Measurements from ENCODE around the gene PXMP4. TPM values are rescaled to one million over a fixed set of nuclear protein-coding genes. Genes with fewer than 3 reads are reported as not detected.

Gene PXMP4
- total and polyA plus RNA-seq, 9 of the 15 experiments (the other 6 are each of a cell fraction or from before 2014, with no cell fraction given): 4.8 to 29.1 (median 6.8) TPM

GRCh38 chr20:33731693-33732165 lies 11.6 kb upstream of the PXMP4 start, which contains the start of gene ZNF341 (continued):
- TF ChIP-seq ZNF592 (IDR thresholded peaks at IDR 0.05) (no peak; the same call in 1 of the 2 replicates), CGGBP1 (CRISPR knock-in tag; IDR thresholded peaks at IDR 0.05) (peak; percentile 29; the same call in 1 of the 2 replicates), HDAC1 (IDR thresholded peaks at IDR 0.05) (0 out of 4 replicates have a peak, but pooled peaks of 1 of the 2 experiments have one; percentile 30), XRCC5 (IDR thresholded peaks at IDR 0.05; ENCODE audit: low read depth, low read length) (peak; percentile 95), ZNF134 (CRISPR knock-in tag; conservative IDR thresholded peaks at IDR 0.05) (0 out of 2 replicates have a peak, but pooled peaks have one; percentile 7), TAF1 (IDR thresholded peaks at IDR 0.05; ENCODE audit: control insufficient read depth, extremely low read depth, insufficient read depth, low read length, severe bottlenecking) (peak; percentile 55), YY1 (IDR thresholded peaks at IDR 0.05; ENCODE audit: borderline replicate concordance in 1 of 3, control insufficient read depth in 1 of 3, extremely low read depth in 1 of 3, insufficient read depth in 3 of 3, insufficient read length in 1 of 3, insufficient replicate concordance in 2 of 3, low read depth in 1 of 3, low read length in 2 of 3) (peak; percentile 75 to 94 (median 94)), TBP (optimal IDR thresholded peaks at IDR 0.05; ENCODE audit: low read depth, low read length) (peak; percentile 30), SAFB (IDR thresholded peaks at IDR 0.05; ENCODE audit: borderline replicate concordance, low read depth, low read length) (peak; percentile 80), GATA2 (CRISPR knock-in tag; IDR thresholded peaks at IDR 0.05) (no peak), ZNF778 (CRISPR knock-in tag; IDR thresholded peaks at IDR 0.05) (no peak), KLF1 (tag; IDR thresholded peaks at IDR 0.05) (no peak), RB1 (IDR thresholded peaks at IDR 0.05; ENCODE audit: low read depth) (peak; percentile 99), ERF (CRISPR knock-in tag; IDR thresholded peaks at IDR 0.05) (no peak), HDAC2 (IDR thresholded peaks at IDR 0.05) (peak; percentile 52; the same call in 1 of the 2 replicates), CTBP1 (IDR thresholded peaks at IDR 0.05; ENCODE audit: borderline replicate concordance) (peak; percentile 67)
- TF ChIP-seq, protein P1, sequence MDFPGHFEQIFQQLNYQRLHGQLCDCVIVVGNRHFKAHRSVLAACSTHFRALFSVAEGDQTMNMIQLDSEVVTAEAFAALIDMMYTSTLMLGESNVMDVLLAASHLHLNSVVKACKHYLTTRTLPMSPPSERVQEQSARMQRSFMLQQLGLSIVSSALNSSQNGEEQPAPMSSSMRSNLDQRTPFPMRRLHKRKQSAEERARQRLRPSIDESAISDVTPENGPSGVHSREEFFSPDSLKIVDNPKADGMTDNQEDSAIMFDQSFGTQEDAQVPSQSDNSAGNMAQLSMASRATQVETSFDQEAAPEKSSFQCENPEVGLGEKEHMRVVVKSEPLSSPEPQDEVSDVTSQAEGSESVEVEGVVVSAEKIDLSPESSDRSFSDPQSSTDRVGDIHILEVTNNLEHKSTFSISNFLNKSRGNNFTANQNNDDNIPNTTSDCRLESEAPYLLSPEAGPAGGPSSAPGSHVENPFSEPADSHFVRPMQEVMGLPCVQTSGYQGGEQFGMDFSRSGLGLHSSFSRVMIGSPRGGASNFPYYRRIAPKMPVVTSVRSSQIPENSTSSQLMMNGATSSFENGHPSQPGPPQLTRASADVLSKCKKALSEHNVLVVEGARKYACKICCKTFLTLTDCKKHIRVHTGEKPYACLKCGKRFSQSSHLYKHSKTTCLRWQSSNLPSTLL (IDR thresholded peaks at IDR 0.05): 0 out of 2 replicates have a peak, but pooled peaks have one; percentile 11
- TF ChIP-seq, protein P2, sequence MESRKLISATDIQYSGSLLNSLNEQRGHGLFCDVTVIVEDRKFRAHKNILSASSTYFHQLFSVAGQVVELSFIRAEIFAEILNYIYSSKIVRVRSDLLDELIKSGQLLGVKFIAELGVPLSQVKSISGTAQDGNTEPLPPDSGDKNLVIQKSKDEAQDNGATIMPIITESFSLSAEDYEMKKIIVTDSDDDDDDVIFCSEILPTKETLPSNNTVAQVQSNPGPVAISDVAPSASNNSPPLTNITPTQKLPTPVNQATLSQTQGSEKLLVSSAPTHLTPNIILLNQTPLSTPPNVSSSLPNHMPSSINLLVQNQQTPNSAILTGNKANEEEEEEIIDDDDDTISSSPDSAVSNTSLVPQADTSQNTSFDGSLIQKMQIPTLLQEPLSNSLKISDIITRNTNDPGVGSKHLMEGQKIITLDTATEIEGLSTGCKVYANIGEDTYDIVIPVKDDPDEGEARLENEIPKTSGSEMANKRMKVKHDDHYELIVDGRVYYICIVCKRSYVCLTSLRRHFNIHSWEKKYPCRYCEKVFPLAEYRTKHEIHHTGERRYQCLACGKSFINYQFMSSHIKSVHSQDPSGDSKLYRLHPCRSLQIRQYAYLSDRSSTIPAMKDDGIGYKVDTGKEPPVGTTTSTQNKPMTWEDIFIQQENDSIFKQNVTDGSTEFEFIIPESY (CRISPR knock-in tag; IDR thresholded peaks at IDR 0.05): peak; percentile 62
